Stimulated activated CD8-positive, alpha-beta memory T cell treated with anti-CD3 and anti-CD28 coated beads, Interleukin-15, amount 100 ng/mL, for 4 hours (primary cell): Measurements from ENCODE around the gene CYBRD1.
"Not testable (repeated sequence)": the region's sequence is repeated elsewhere in the genome, so short reads cannot be mapped to it uniquely, and the experiment has no call there.

Experiments
- DNase-seq, 2 donors: peaks; one replicate each; pipeline ENCODE4 v3.0.0-alpha.2; 2020; ENCODE audit warnings: low read depth in 2 of 2

The CYBRD1 gene

DNA sequence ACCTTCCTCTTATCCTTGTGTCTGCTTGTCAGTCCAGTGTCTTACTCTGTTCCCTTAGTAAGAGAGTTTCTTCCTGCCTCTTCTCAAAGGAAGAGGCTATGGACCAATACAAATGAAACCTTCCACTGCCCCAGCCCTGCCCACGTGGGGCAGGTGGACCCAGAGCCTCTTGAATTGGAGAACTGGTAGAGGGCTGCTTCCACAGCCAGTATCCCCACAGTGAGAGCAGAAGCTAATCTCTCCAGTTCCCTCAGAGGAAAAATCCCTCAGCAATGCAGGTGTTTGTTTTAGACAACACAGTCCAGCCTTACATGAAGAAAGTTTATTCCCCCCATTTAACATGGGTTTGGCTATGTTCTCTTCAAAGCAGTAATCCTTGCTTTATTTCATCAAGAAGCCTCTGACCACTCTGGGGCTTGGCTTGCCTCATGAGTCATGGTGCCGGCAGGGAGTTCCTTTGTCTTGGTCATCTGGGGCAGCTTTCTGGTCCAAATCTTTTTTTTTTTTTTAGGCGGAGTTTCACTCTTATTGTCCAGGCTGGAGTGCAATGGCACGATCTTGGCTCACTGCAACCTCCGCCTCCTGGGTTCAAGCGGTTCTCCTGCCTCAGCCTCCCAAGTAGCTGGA lies 6.5 kb upstream of the CYBRD1 start:
- DNase-seq: no peak

DNA sequence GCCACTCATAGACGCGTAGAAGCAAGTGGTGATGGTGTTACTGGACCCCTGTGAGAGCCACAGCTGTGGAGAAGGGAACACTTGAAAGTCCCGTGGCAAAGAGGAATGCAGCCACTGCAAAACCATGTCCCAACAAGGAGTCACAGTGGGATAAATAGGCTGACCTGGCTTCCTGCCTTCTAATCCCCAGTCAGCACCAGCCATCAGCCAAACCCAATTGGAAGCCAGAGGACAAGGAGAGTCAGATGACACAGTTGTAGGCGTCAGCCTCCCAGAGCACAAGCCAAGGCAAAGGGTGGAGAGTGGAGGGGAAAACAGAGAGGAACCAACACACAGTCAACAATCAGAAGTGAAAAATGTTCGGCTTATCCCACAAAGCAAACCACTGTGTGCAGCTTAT lies 5.5 kb upstream of the CYBRD1 start:
- no peak for DNase-seq

DNA sequence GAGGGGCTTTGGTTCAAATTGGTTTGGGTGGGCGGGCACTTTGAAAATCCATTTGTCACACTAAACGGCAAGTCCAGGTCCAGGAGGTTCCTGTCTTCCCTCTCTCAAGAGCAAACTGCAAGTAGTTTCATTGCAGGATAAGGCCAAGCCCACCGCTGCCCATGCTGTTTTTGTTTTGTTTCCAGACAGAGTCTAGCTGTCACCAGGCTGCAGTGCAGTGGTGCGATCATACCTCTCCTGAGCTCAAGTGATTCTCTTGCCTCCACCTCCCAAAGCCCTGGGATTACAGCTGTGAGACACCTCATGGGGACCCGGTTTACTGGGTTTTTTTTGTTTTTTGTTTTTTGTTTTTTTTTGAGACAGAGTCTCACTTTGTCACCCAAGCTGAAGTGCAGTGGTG lies 1.8 kb upstream of the CYBRD1 start:
- no peak for DNase-seq

DNA sequence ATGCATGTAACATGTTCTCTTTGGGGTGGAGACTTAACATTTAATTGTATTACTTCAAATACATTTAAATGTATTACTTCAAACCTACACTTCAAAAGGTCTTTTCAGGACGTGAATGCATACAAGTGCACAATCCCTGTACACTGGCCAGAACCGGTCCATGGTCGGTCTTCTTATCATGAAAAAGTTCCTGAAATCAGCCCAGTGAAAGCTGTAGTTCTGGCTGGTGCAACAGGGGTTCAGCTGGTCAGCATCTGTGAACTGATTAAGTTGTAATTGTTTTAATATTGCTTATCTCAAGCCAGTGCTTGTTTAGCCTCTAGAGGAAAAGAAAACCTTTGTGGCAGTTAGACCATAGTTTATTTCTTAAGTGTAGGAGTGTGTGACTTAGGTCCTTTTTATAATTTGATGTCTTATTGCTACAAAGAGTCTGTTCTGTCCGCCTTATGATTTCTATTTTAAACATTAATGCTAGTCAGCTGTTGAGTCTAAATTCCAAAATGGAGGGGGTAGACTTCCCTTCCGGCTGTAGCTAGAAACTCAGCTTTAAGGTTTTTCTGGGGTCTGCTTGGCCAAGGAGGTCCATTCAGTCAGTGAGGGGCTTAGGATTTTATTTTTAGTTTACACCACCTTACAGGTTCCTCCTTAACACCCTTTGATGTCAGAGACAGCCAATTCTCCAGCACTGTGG lies 768 bp upstream of the CYBRD1 start:
- no peak for DNase-seq

DNA sequence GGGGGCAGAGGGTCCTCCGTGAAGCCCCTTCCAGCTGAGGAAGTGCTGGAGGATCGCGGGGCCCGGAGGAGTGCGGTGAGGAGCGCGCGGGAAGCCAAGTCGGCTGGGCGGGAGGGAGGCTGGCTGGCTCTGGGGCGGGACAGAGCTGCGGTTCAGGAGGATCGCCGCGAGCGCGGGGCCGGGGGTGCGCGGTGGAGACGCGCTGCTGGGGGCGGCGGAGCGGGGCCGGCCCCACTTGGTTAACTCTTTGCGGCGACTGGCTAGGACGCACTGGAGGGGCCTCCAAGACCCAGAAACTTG lies 464 bp downstream of the CYBRD1 start:
- DNase-seq: no peak

DNA sequence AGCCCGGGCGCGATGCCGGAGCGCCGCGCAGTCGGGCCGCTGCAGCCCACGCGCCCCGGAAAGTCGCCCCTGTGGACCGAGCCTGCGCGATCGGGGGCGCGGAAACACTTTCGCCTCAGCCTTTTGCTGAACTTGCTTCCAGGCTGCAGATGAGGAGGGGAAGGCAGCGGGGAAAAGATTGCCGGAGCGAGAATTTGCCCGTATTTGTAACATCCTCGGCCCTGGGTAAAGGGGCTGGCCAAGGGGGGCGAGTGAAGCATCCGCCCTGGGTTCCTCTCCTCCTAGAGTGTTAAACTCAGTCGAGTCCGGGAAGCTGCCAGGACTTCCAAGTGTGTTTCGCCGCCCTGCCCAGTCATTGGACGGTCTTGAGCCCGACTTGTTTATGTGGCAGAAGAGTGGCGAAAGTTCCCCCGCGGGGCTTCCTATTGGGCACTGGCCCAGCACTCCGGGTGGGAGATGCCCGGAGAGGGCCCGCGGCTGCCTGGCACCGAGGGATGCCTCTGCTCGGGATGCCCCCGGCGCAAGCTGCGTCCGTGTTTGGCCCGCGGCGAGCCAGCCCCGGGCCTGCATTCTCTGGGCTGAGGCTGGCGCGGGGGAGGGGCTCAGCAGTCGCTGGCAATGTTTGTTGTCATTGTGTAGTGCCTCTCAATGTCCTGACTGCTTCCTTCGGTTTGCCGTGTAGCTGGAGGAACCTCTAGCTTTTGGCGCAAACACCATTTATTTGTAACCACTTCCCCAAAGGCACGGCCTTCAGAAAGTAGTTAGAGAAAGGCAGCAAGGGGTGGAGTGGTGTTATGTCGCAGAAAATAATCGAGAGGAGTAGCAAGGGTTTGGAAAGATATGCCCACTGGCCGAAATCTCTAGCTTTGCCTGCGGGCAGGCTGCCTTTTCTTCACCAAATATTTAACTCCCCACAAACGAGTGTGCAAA lies 1.1 kb downstream of the CYBRD1 start:
- DNase-seq: peak in 1 of 2 donors; percentile 2

DNA sequence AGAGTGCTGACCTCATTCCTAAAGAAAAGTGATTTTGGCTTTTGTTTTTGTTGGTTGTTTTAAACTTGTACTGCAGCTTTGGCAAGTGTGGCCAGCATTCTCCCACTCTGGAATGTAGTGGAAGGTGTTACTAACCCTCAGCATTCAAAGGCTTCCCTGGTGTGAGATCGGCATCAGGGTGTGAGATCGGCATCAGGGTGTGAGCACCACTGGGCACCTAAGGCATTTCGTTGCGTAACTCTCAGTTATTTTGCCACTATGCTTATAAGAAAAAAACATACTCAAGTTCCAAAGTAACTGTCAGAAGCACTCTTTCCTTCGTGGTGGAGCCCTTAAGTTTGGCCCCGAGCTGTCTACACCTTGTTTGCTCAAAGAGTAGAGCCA lies 1.7 kb downstream of the CYBRD1 start:
- DNase-seq: no peak

DNA sequence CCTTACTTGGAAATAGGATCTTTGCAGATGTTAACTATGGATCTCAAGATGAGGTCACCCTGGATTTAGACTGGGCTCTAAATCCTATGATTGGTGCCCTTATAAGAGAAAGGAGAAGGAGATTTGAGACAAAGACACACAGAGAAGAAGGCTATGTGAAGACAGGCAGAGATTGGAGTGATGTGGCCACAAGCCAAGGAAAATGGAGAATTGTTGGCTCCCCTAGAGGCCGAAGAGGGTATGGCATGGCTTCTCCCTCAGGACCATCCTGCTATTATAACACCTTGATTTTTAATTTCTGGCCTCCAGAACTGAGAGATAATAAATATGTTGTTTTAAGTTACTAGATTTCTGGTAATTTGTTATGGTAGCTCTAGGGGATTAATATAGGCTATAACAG lies 7.6 kb downstream of the CYBRD1 start:
- no peak for DNase-seq

DNA sequence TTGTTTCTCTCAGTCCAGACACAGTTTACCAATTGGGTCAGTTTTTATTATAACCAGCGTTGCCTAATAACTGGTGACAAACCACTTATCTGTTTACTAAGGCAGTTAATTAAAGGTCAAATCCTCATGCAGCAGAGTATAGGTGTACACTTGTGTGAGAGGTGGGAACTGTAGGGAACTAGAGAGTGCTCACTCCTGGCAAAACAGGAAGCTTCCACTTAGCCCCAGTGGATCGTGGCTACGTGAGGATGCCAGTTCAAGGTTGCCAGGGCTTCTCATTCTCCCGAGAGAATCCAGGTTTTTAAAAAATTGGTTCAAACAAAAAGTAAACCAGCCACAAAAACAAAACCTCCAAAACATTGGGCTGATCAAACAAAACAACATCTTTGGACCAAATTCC lies 8.1 kb downstream of the CYBRD1 start:
- DNase-seq: no peak

DNA sequence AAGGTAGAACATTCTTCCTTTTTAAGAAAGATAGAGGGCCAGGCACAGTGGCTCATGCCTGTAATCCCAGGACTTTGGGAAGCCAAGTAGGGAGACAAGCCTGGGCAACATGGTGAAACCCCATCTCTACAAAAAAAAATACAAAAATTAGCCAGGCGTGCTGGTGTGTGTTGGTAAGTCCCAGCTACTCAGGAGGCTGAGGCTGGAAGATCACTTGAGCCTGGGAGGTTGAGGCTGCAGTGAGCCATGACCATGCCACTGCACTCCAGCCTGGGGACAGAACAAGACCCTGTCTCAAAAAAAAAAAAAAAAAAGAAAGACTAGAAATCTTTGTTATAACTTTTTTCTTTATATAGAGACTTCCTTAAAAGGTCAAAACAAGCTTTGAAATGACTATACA lies 8.6 kb downstream of the CYBRD1 start:
- DNase-seq: not testable (repeated sequence)

DNA sequence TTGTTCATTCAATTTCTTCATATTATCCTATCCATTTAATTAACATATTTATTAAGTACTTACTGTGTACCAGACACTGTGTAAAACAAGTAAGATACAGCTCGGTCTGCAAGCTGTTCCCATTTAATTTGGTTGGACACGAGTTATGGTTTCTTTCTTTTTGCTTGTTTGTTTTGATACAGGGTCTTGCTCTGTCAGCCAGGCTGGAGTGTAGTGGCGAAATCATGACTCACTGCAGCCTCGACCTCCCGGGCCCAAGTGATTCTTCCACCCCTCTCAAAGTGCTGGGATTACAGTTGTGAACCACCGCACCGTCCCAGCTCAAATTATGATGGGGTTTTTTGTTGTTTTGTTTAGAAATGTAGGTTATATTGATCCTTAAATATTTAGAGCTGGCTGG lies 9.0 kb downstream of the CYBRD1 start:
- no peak for DNase-seq

DNA sequence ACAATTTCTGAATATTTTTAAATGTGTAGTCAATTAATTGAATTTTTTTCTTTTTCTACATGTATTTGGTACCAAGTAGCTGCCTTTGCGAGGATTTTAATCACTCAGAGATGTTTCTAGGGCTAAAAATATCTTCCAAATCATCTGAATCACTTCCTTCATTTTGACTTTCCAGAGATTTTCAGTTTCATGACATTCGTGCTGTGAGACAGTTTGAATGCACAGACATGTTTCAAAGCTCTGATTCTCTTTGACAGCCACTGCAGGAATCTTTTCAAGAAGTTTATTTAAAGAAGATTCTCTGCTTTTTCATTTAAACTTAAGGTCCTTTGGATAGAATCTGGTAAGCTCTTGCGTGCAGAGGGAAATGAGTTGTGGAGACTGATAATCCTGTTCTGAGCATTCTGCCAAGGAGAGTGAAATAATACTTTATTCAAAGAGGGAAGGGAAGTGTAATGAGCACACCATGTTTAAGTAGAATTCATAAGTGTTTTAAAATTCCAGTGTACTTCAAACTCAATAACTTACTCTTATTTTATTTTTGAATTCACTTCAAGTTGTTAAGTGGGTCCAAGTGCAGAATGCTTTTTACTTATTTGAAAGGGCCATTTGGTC lies 9.7 kb downstream of the CYBRD1 start:
- no peak for DNase-seq

DNA sequence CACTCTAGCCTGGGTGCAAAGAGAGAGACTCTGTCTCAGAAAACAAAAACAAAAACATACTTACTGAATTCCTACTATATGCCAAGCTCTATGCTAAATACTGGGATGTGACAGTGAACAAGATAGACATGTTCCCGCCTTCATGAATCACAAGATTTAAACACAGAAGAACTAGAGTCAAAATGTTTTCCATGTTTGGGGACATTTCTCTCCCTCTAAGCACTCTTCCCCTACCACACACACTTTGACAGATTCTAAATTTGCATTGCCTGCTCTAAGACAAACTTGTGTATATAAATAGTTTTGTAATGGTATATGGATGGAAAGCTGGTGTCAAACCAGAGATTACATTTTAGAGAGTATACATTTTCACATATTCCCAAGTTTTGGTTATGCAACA lies 11.1 kb downstream of the CYBRD1 start:
- no peak for DNase-seq

DNA sequence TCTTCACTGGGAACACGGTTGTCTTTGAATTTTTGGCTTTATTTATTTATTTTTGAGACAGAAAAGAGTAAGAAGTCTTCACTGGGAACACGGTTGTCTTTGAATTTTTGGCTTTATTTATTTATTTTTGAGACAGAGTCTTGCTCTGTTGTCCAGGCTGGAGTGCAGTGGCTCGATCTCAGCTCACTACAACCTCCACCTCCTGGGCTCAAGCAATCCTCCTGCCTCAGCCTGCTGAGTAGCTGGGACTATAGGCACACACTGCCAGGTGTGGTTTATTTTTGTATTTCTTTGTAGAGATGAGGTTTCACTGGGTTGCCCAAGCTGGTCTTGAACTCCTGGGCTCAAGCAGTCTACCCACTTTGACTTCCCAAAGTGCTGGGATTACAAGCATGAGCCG lies 13.3 kb downstream of the CYBRD1 start:
- not testable (repeated sequence) for DNase-seq

DNA sequence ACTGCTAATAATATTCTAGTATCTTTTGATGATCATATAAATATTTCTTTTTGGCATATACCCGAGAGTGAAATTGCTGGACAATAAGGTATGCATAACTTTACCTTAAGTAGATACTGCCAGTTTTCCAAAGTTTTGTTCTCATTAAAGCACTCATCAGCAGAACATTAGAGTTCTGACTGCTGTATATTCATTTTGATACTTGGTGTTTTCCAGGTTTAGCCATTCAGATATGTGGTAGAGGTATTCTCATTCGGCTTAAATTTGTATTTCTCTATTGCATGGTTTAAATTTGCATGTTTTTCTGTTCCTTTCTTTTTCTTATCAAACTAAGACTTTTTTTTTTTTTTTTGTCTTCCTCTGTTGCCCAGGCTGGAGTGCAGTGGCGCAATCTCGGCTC lies 18.2 kb downstream of the CYBRD1 start:
- no peak for DNase-seq

DNA sequence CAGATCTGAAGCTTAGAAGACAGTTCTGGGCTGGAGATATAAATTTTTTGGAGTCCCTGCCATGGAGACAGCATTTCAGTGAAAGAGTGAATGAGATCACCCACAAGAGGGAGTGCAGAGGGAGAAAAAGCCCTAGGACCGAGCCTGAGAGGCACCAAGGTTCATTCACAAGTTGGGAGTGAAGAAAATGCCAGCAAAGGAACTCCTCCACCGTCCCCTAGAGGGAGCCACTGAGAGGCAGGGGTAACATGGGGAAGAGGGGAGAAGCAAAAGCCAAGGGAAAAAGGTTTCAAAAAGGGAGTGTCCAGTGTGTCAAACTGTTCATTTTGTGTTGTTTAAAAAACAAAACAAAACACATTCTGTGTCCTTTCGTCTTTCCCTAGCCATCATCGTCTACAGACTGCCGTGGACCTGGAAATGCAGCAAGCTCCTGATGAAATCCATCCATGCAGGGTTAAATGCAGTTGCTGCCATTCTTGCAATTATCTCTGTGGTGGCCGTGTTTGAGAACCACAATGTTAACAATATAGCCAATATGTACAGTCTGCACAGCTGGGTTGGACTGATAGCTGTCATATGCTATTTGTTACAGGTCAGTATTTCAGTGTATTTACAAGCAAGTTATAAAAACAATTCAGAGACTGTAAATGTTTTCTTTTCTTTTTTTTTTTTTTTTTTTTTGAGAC lies 19.1 kb downstream of the CYBRD1 start:
- no peak for DNase-seq

DNA sequence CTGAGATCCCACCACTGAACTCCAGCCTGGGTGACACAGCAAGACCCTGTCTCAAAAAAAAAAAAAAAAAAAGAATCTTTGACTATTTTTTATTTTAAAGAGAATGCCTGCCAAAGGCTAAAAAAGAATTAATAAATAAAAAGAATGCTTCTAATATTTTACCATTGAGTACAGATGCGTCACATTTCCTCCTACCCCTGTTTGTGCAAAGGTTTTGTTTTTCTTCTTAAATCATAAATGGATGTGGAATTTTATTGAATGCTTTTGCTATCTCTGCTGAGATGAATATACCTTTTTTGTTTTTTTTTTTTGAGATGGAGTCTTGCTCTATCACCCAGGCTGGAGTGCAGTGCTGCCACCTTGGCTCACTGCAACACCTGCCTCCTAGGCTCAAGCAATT lies 22.8 kb downstream of the CYBRD1 start:
- no peak for DNase-seq

DNA sequence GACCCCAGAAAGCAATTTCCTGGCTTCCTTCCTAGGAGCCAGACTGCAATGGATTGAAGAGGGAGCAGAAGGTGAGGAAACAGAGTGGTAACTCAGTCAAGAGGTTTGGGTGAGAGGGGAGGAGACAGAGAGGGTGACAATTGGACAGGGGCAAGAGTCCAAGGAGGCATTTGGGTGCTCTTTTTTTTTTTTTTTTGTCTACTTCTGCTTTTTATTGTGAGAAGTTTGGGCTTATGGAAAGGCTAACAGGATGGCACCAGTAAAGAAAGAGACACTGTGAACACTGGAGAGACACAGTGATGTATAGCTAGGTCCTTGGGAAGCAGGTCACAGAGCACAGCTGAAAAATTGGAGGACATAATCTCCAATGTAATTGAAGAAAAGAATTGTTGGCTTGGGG lies 25.0 kb downstream of the CYBRD1 start:
- no peak for DNase-seq

DNA sequence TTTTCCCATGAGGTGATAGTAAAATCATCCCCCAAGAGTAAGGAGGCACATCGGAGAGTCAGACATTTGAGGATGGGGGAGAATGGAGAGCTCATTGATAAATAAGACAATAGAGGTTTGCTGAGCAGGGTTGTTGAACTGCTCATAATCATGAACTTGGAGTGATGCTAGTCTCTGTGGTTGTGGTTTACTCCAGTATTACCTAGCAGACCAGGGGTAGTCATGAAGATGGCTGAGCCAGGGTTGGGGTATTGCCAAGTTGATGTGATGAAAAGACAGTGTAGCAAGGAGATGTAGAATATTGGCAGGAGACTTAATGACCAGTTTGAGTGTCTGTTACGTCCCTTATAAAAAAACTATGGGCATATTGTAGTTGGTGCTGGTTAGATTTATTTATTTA lies 25.4 kb downstream of the CYBRD1 start:
- no peak for DNase-seq

DNA sequence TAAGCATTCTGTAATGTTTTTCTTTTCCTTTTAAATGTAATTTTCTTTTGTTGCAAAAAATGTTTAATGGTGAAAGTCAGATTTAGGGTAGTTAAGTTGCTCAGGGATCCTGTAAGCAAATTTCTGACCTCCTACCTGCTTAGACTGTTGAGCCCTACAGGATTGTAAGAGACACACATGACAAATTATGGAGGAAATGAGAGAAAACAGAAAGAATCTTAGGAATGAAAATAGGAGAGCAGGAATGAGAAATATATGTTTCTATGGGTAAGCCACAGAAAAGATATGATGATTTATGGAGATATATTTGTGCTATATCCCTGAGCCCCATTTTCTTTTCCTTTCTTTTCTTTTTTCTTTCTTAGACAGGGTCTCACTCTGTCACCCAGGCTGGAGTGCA lies 28.3 kb downstream of the CYBRD1 start:
- no peak for DNase-seq

DNA sequence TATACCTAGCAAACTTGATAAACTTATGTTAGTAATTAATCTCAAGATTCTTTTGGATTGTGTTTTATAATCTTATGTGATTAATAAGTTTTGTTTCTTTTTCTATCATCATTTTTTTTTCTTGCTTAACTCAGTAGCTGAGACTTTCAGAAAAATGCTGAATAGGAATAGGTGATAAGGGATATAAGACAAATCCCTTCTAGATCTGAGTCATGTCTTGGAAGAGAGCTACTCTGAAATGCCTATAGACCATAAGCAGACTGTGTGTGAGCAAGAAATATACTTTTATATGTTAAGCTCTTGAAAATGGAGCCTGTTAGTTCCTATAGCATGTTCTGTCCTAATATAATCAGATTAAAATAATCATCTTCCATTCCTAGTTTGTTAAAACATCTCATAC lies 29.6 kb downstream of the CYBRD1 start:
- no peak for DNase-seq

DNA sequence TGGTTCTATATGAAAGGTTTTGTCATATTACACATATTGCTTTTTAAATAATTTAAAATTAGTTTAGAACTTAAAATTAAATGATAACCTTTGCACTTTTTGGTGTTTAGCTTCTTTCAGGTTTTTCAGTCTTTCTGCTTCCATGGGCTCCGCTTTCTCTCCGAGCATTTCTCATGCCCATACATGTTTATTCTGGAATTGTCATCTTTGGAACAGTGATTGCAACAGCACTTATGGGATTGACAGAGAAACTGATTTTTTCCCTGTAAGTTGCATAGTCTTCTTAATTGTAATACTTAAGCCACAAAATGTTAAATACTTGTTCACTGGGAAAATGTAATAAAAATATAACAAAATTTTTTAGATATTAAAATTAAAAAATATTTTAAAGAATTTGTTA lies 31.0 kb downstream of the CYBRD1 start:
- no peak for DNase-seq
